NCI-H1105 (cell line): ENCODE measurements around the gene AMBRA1.

Experiments used
- DNase-seq: peaks from one replicate; lab custom pipeline; 2025; lab: John Stamatoyannopoulos, UW

The AMBRA1 gene

DNA sequence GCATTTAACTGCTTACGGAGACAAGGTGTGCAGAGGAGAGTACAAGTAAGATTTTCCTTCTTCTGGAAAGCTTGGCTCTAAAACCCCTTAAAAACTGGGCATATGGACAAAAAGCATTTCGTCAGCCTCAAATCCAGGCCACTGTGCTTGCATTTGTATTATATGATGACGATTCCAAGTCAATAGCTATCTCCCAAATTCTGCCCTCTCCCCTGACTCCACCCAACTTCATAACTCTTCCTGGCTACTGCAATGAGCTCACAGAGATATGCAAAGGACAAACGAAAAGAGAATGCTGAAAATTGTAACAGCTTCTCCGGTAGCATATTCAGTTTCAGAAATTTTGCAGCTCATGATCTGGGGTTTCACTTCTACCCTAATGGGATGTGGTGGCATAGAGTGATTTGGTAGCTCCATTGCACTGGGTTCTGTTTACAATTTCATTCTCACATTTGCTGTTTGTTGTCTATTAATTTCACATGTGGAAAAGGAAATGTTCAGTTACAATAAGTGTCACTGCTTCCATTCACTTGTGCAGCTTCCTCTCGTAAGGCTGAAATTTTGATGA lies 156.6 kb downstream of the AMBRA1 start:
- no peak for DNase-seq

- no peak for DNase-seq
Observed at GRCh38 chr11:46436113-46436512, 157.7 kb downstream of the AMBRA1 start.

GRCh38 chr11:46435679-46436078 lies 158.1 kb downstream of the AMBRA1 start:
- no peak for DNase-seq

DNA sequence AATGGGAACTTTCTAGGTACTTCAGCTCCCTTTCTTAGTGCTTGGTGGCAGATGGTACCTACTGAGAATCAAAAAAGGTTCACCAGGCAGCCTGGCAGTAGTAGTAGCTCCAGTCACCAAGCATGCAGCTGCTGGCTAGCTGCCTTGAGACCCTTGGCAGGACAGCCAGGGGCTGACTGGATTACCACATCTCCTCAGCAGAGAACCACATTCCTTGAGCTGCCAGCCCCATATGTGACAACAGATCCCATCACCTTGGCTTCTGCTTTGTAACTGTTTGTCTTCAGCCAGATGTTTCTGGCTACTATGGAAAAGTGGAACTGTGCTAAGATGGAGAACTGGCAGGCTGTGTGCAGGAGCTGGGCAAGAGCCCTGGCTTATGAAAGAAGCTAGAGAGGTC lies 162.6 kb downstream of the AMBRA1 start:
- no peak for DNase-seq

DNA sequence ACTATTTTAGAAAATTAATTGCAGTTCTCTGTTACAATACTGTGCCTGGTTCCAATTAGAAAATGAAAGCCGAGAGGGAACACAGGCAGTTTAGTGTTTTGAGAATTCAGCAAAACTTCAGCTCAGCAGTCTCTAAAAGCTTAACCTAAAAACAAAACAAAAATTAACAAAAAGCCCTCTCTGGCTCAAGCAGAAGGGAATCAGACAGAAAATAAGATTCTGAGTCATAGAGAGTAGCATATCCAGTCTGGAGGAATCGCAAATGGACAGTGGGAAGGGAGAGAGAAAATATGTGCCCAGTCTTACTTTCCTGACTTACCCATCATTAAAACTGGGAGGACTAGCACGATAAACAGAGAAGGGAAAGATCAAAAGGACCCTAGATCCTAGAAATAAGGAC lies 164.1 kb downstream of the AMBRA1 start:
- DNase-seq = no peak

GRCh38 chr11:46427364-46427763 lies 166.5 kb downstream of the AMBRA1 start:
- DNase-seq = no peak

DNA sequence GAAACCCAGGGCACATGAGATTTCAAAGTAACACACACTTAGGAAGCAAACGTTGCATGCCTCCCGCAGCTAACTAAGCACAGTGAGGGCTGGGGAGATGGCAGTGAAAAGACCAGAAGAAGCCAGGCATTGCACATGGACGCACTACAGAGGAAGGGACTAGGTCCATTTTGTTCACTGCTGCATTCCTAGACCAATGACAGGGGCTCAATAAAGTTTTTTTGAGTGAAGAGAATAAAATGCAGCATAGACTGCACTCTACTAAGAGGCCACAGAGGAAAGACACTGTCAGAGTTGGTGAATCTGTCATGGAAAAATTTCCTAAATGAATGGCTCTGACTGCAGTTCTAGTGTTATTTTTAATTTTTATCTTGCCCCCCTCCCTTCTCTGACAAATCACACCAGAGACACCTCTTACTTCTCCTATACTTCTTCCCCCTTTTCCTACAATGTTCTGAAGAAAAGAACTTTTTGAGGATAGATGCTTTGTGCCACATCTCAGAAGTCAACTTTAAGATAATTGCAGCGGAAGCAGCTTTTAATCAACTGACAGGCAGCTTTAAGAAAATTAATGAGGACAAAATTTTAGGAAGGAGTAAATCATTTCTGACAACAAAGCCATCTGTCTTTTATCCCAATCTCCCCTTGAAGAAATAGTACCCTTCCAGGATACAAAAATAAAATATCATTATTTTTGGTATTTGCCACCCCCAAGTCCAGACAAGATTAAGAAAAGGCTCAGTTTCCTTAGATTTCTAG lies 167.4 kb downstream of the AMBRA1 start:
- DNase-seq = no peak

- DNase-seq = no peak
Observed at GRCh38 chr11:46422588-46422987, 171.2 kb downstream of the AMBRA1 start.

GRCh38 chr11:46421257-46421880 lies 172.5 kb downstream of the AMBRA1 start:
- DNase-seq = no peak

GRCh38 chr11:46420513-46420912 lies 173.3 kb downstream of the AMBRA1 start:
- DNase-seq = no peak

DNA sequence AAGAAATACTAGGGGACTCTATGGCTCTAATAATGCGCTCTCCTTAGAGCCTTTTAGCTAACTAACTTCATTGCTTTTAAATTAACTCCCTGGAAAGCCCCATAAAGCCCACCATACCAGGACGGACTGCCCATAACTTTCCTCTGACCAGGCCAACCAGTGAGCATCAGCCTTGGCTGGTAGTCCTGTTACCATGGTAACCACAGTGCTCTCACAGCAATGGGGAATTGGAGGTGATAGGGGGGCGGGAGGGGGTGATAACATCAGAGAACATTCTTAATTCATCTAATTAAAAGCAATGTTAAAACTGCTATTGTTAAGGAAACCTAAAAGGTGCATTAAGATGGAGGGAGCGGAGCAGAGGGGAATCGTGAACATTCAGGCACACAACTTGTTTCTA lies 175.1 kb downstream of the AMBRA1 start:
- no peak for DNase-seq

DNA sequence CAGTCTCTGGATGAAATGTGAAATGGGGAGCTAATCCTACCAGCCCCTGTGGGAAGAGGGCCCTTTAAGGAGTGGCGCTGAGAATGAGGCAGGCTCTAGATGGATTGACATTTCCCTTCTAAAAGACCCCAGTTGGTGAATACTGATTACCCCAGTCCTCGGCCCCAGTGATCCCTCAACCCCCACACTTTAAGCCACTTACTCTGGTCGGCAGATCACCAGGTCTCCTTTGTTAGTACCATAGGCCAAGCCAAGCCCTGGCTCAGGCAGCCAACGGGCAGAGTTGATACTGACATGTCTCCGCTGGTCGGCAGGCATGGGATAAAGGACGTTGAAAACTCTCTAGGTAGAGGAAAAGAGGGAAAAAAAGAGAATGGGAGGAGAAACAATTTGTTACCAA lies 176.1 kb downstream of the AMBRA1 start:
- no peak for DNase-seq

- peak; percentile 82 for DNase-seq
Observed at GRCh38 chr11:46414879-46415278, 178.9 kb downstream of the AMBRA1 start.

GRCh38 chr11:46414466-46414796 lies 179.4 kb downstream of the AMBRA1 start:
- peak; percentile 97 for DNase-seq

DNA sequence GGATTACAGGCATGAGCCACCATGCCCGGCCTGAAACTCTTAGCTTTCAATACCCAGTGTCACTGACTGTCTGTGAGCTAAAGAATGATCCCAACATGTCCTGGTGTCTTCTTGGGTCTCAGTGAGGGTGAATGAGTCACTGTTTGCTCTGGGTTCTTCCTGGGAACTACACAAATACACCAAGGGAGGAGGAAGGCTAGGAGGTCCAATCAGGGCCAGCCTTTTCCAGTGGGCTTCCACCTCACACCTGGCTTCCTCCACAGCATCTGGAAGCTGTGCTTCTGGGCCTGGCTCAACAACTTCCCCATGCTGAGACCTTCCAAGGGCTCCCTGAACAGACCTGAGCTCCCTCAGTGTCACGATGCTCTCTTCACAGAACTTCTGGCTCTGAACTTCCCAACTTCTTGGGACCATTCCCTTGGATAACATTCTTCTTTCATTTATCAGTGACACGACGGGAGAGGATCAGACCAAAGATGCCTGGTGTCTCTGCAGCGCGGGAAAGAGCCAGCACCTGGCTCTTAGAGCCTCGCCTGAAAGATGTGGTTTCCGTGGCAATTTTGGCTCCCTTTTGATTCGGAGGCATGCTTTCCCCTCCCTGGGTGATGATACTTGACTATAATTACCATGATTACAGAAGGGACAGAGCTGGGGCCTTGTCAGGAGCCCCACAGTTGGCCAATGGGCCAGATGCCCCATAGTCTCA lies 179.9 kb downstream of the AMBRA1 start:
- DNase-seq = peak; percentile 38

GRCh38 chr11:46410021-46410420 lies 183.8 kb downstream of the AMBRA1 start:
- DNase-seq = no peak

GRCh38 chr11:46408407-46408986 lies 185.3 kb downstream of the AMBRA1 start:
- DNase-seq = no peak

GRCh38 chr11:46407635-46408034 lies 186.2 kb downstream of the AMBRA1 start:
- DNase-seq = no peak

DNA sequence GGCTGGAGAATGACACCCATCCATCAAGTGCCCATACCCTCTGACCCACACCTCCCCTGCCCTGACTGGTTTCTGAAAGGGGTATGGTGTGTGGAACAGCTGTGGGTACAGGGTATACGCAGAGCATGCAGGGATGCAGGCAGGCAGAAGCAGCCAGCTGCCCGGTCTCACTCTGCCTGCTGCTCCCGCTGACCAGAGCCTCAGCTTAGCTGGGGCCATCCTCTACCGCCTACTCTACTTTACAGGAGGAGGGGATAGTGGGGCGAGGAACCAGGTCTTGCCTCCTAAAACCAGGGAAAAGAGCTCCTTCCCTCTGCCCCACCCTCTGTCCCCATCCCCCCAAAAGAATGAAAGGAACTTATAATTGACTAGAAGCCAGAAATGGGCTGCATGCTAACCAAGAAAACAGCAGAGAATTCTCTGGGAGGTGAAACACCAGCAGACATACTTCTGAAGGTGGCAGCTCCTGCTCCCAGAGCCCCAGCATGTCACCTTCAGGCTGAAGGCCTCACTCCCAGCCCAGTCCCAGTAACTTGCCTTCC lies 189.3 kb downstream of the AMBRA1 start:
- no peak for DNase-seq

- DNase-seq = no peak
Observed at GRCh38 chr11:46402957-46403902, 190.6 kb downstream of the AMBRA1 start.

DNA sequence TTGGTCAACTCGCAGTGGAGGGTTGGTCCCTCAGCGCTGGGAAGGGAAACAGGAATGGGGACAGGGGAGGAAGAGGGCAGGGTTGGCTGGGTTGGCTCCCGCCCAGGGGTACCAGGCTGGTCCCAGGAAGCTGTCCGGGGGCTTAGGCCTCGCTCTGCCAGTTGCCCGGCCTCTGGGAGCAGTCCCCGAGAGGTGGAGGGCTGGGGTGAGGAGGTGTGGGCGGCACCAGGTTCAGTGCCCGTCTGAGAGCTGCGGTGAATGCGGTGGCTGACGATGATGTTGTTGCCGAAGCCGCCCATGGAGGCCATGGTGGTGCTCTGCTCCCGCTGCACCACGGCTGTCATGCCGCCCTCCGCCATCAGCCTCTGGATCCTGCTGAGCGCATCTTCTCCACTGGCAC lies 196.3 kb downstream of the AMBRA1 start:
- no peak for DNase-seq
